H1 (cell line): ENCODE results near the gene VPS51. TPM values are rescaled to one million over a fixed set of nuclear protein-coding genes. Genes with fewer than 3 reads are reported as not detected.
A peak's percentile ranks its signal among the peaks of the same experiment; 100 is the strongest.

Experiments
- CHD2 ChIP-seq: IDR thresholded peaks from 2 replicates; pipeline ENCODE4 v1.6.1; 2012; ENCODE audit warnings: low read length, improper control_type of control experiment
- GTF2F1 ChIP-seq: IDR thresholded peaks from 2 replicates; pipeline ENCODE4 v1.6.1; 2012; ENCODE audit warnings: low read depth, low read length, improper control_type of control experiment, borderline replicate concordance
- KDM4A ChIP-seq: IDR thresholded peaks from one replicate; pipeline ENCODE4 v1.7.1; 2012; ENCODE audit warnings: low read depth, mild to moderate bottlenecking, moderate library complexity, low read length, inconsistent platforms; ENCODE audit not compliant: severe bottlenecking
- POLR2A ChIP-seq, 2 experiments: IDR thresholded peaks; 1 replicate in 1 of 2; 2 replicates in 1 of 2; pipeline ENCODE4 v1.6.1; 2011; ENCODE audit warnings: low read depth in 2 of 2, low read length in 2 of 2, mild to moderate bottlenecking in 2 of 2; ENCODE audit errors: control extremely low read depth in 1 of 2
- SRF ChIP-seq: IDR thresholded peaks from 2 replicates; pipeline ENCODE4 v1.6.1; 2011; ENCODE audit warnings: mild to moderate bottlenecking, low read depth, low read length, moderate library complexity
- ZNF274 ChIP-seq: IDR thresholded peaks from 2 replicates; pipeline ENCODE4 v1.7.0; 2012; ENCODE audit warnings: low read length, borderline replicate concordance; ENCODE audit errors: extremely low read depth
- polyA plus RNA-seq, 7 experiments: library from polyadenylated mRNA; depleted of rRNA in 3 of 7; stranded (reverse) in 5 of 7; unstranded in 2 of 7; fragments of >200 nt in 5 of 7; fragments of 200-250 nt in 2 of 7; gene quantifications; 1 replicate in 5 of 7; 2 replicates in 1 of 7; 4 replicates in 1 of 7; pipeline versions ENCODE4 v1.2.1 to v1.2.3, GENCODE V29; 2011 to 2013; ENCODE audit warnings: missing spikeins in 2 of 7, mixed read lengths in 2 of 7
- total RNA-seq: library from RNA; stranded (reverse); fragmentation: NEBNext Ultra II Directional; extraction: Animal tissue kit (Norgen Biotek cat#: 25700); gene quantifications from 2 replicates; pipeline ENCODE4 v1.2.1, GENCODE V29; 2021
- TF ChIP-seq, protein P1 (sequence below), 3 experiments: IDR thresholded peaks; 1 replicate in 2 of 3; 2 replicates in 1 of 3; pipeline versions ENCODE4 v1.5.1 to v1.6.1; 2011; ENCODE audit warnings: low read length in 3 of 3, mild to moderate bottlenecking in 3 of 3, inconsistent platforms in 2 of 3, low read depth in 1 of 3, moderate library complexity in 1 of 3; ENCODE audit not compliant: insufficient read depth in 1 of 3; ENCODE audit errors: control extremely low read depth in 1 of 3
- TF ChIP-seq, protein P2 (sequence below): IDR thresholded peaks from 2 replicates; pipeline ENCODE4 v1.6.1; 2011; ENCODE audit warnings: low read depth, mild to moderate bottlenecking, low read length; ENCODE audit not compliant: insufficient read depth

The VPS51 gene
- total and polyA plus RNA-seq, 2 of the 8 experiments (the other 6 are each of a cell fraction or from before 2014, with no cell fraction given), result 97.4 to 142 TPM

GRCh38 chr11:65117206-65118096 lies 21.4 kb downstream of the VPS51 start, which contains the start of gene ZNHIT2 (continued):
- TF ChIP-seq, protein P1, sequence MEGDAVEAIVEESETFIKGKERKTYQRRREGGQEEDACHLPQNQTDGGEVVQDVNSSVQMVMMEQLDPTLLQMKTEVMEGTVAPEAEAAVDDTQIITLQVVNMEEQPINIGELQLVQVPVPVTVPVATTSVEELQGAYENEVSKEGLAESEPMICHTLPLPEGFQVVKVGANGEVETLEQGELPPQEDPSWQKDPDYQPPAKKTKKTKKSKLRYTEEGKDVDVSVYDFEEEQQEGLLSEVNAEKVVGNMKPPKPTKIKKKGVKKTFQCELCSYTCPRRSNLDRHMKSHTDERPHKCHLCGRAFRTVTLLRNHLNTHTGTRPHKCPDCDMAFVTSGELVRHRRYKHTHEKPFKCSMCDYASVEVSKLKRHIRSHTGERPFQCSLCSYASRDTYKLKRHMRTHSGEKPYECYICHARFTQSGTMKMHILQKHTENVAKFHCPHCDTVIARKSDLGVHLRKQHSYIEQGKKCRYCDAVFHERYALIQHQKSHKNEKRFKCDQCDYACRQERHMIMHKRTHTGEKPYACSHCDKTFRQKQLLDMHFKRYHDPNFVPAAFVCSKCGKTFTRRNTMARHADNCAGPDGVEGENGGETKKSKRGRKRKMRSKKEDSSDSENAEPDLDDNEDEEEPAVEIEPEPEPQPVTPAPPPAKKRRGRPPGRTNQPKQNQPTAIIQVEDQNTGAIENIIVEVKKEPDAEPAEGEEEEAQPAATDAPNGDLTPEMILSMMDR (IDR thresholded peaks at IDR 0.05; ENCODE audit: control extremely low read depth in 1 of 3, insufficient read depth in 1 of 3, low read depth in 1 of 3, low read length in 3 of 3), result peak in 2 of 3 experiments; percentile 79 to 92; a peak in 3 of 4 replicates
- TF ChIP-seq, protein P2, sequence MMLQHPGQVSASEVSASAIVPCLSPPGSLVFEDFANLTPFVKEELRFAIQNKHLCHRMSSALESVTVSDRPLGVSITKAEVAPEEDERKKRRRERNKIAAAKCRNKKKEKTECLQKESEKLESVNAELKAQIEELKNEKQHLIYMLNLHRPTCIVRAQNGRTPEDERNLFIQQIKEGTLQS, result peak; percentile 87; the same call in 1 of the 2 replicates
- peak in 1 of 2 experiments; percentile 89; a peak in 2 of 3 replicates for TF ChIP-seq POLR2A (IDR thresholded peaks at IDR 0.05; ENCODE audit: control extremely low read depth in 1 of 2, low read depth in 2 of 2, low read length in 2 of 2)
- 0 out of 2 replicates have a peak, but pooled peaks have one; percentile 46 for TF ChIP-seq SRF
- TF ChIP-seq ZNF274, result no peak
- peak; percentile 76; the same call in 1 of the 2 replicates for TF ChIP-seq CHD2
- peak; percentile 27 for TF ChIP-seq KDM4A
- TF ChIP-seq GTF2F1, result no peak
